CD14-positive monocyte (primary cell): ENCODE data around the gene GMDS. TPM values are rescaled to one million over a fixed set of nuclear protein-coding genes. Genes with fewer than 3 reads are reported as not detected.

Source experiments
- DNase-seq, 3 donors: peaks; one replicate each; pipeline ENCODE4 v3.0.0-alpha.2; 2011 to 2022
- H2AFZ ChIP-seq: 2 replicates; pipeline ENCODE4 v1.6.0; 2012; ENCODE audit warnings: mild to moderate bottlenecking, low read depth, low read length, inconsistent platforms; ENCODE audit not compliant: insufficient read depth, poor library complexity, severe bottlenecking
- H3K27ac ChIP-seq, 2 donors: 1 replicate in 1 of 2; 2 replicates in 1 of 2; pipeline ENCODE4 v1.5.1; 2012 to 2013; ENCODE audit warnings: low read length in 2 of 2, control low read depth in 1 of 2, inconsistent platforms in 1 of 2, low read depth in 1 of 2, mild to moderate bottlenecking in 1 of 2
- H3K27me3 ChIP-seq, 2 donors: one replicate each; pipeline versions ENCODE4 v1.6.0 to v1.6.1; 2011 to 2013; ENCODE audit warnings: low read length in 2 of 2; ENCODE audit not compliant: control insufficient read depth in 2 of 2, insufficient read depth in 2 of 2
- H3K36me3 ChIP-seq, 2 donors: replicated peaks in 1 of 2; 1 replicate in 1 of 2; 2 replicates in 1 of 2; pipeline versions ENCODE4 v1.5.1 to v1.6.1; 2012 to 2013; ENCODE audit warnings: low read length in 2 of 2, control low read depth in 1 of 2, inconsistent platforms in 1 of 2, mild to moderate bottlenecking in 1 of 2; ENCODE audit not compliant: insufficient read depth in 2 of 2, control insufficient read depth in 1 of 2
- H3K4me1 ChIP-seq, 2 donors: 1 replicate in 1 of 2; 2 replicates in 1 of 2; pipeline versions ENCODE4 v1.5.1 to v1.6.1; 2012 to 2013; ENCODE audit warnings: low read length in 2 of 2, control low read depth in 1 of 2, inconsistent platforms in 1 of 2, mild to moderate bottlenecking in 1 of 2, moderate library complexity in 1 of 2; ENCODE audit not compliant: insufficient read depth in 2 of 2, control insufficient read depth in 1 of 2
- H3K4me2 ChIP-seq: replicated peaks from 2 replicates; pipeline ENCODE3; 2012; ENCODE audit warnings: low read length, moderate library complexity, mild to moderate bottlenecking; ENCODE audit not compliant: poor library complexity, severe bottlenecking; ENCODE audit errors: extremely low read depth
- H3K4me3 ChIP-seq, 3 experiments: fragments of 200-600 bp in 1 of 3; sonication (generic) in 1 of 3; replicated peaks in 1 of 3; 1 replicate in 2 of 3; 2 replicates in 1 of 3; pipeline ENCODE4 v1.5.1; 2011 to 2013; ENCODE audit warnings: low read length in 3 of 3, mild to moderate bottlenecking in 3 of 3, control low read depth in 2 of 3, low read depth in 2 of 3, inconsistent platforms in 1 of 3, moderate library complexity in 1 of 3
- H3K79me2 ChIP-seq: 2 replicates; pipeline ENCODE4 v1.6.0; 2012; ENCODE audit warnings: mild to moderate bottlenecking, control low read depth, inconsistent platforms, low read length, moderate library complexity; ENCODE audit not compliant: insufficient read depth
- H3K9ac ChIP-seq: 2 replicates; pipeline ENCODE4 v1.6.0; 2017; ENCODE audit warnings: low read length, mild to moderate bottlenecking; ENCODE audit not compliant: insufficient read depth, poor library complexity, severe bottlenecking
- H3K9me3 ChIP-seq, 2 donors: replicated peaks in 1 of 2; 1 replicate in 1 of 2; 2 replicates in 1 of 2; pipeline versions ENCODE4 v1.5.1 to v1.6.1; 2012 to 2013; ENCODE audit warnings: low read length in 2 of 2, control low read depth in 1 of 2; ENCODE audit not compliant: control insufficient read depth in 1 of 2, insufficient read depth in 1 of 2
- H4K20me1 ChIP-seq: 2 replicates; pipeline ENCODE4 v1.6.0; 2012; ENCODE audit warnings: mild to moderate bottlenecking, low read length, control low read depth, moderate library complexity; ENCODE audit not compliant: insufficient read depth
- H3K27ac Mint-ChIP-seq, 7 donors: one replicate each; pipeline ENCODE4 v1.8.0; 2020; ENCODE audit warnings: mild to moderate bottlenecking in 7 of 7, mixed read lengths in 7 of 7, moderate library complexity in 6 of 7, inconsistent platforms in 2 of 7
- H3K27me3 Mint-ChIP-seq, 3 donors: one replicate each; pipeline ENCODE4 v1.8.0; 2021 to 2022; ENCODE audit warnings: low read depth in 3 of 3, mild to moderate bottlenecking in 3 of 3, mixed read lengths in 3 of 3, moderate library complexity in 3 of 3, inconsistent platforms in 1 of 3
- H3K36me3 Mint-ChIP-seq, 2 donors: one replicate each; pipeline ENCODE4 v1.8.0; 2020; ENCODE audit warnings: mixed read lengths in 2 of 2, inconsistent platforms in 1 of 2, mild to moderate bottlenecking in 1 of 2
- H3K4me1 Mint-ChIP-seq: one replicate; pipeline ENCODE4 v1.8.0; 2020; ENCODE audit warnings: mild to moderate bottlenecking, mixed read lengths
- H3K4me3 Mint-ChIP-seq, 2 donors: one replicate each; pipeline ENCODE4 v1.8.0; 2020; ENCODE audit warnings: mild to moderate bottlenecking in 2 of 2, mixed read lengths in 2 of 2, moderate library complexity in 1 of 2
- H3K9me3 Mint-ChIP-seq, 7 donors: one replicate each; pipeline ENCODE4 v1.8.0; 2020 to 2022; ENCODE audit warnings: mixed read lengths in 7 of 7, mild to moderate bottlenecking in 6 of 7, moderate library complexity in 6 of 7, inconsistent platforms in 2 of 7
- CTCF ChIP-seq: fragments of 200-600 bp; IDR thresholded peaks from one replicate; pipeline ENCODE4 v1.8.0; 2022; ENCODE audit warnings: antibody characterized with exemption, mild to moderate bottlenecking
- WGBS: methylation state at CpG from one replicate; pipeline ENCODE4 v1.1.5; 2013; ENCODE audit warnings: missing lambda C conversion rate; ENCODE audit not compliant: insufficient coverage; 5-methylcytosine and 5-hydroxymethylcytosine counted together
- intact Hi-C, 2 donors: fragments of 100-400 bp; cut with micrococcal nuclease; formaldehyde crosslinking; loops; one replicate each; pipeline versions ENCODE4 v1.15.0 to v1.15.1; 2023
- polyA plus RNA-seq, 3 donors: library from polyadenylated mRNA; depleted of rRNA in 1 of 3; unstranded in 2 of 3; stranded (reverse) in 1 of 3; fragments of 300-500 nt in 2 of 3; fragments of >200 nt in 1 of 3; fragmentation: Illumina TruSeq in 2 of 3; gene quantifications; 1 replicate in 2 of 3; 2 replicates in 1 of 3; pipeline ENCODE4 v1.2.3, GENCODE V29; 2012 to 2021

GMDS gene
- polyA plus RNA-seq, 3 donors = 10.5 to 19.9 (median 17.6) TPM

DNA sequence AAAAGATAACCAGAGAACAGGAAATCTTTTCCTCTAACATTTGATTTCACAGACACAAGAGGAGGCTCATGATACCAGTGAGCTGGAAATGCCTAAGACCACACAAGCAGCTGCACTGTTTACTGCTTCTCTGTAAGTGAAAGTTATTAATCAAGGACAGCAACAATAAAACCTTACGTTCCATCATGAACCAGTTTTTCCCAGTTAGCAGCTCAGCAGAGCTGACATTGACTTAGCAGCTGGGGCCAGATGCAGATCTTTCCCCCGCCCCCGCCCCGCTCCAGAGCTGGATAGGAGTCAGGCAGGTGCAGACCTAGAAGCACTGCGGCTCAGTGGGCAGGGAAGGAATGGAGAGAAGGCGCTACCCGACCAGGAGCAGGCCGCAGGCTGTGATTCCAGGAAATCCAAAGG, 275.2 kb downstream of the GMDS start:
- no peaks in the 10 kb centered on the region for H3K27me3 ChIP-seq
- no peaks in the 10 kb centered on the region for H3K79me2 ChIP-seq
- no peak overlapping the region for H3K4me3 ChIP-seq
- H3K36me3 ChIP-seq = no peaks in the 10 kb centered on the region
- no peaks in the 10 kb centered on the region for H4K20me1 ChIP-seq
- H3K9ac ChIP-seq = no peak overlapping the region
- no peaks in the 10 kb centered on the region for H3K9me3 Mint-ChIP-seq
- peaks cover 12% of the 10 kb centered on the region for H3K4me1 Mint-ChIP-seq
- DNase-seq = no peak
- intact Hi-C loops = no loop called here
- H3K9me3 ChIP-seq = no peaks in the 10 kb centered on the region
- no peak overlapping the region for H3K27ac ChIP-seq
- H3K4me1 ChIP-seq = peaks cover 7% of the 10 kb centered on the region in 2 donors
- no peak overlapping the region for H3K4me3 Mint-ChIP-seq
- no peak overlapping the region for H3K4me2 ChIP-seq
- 59% methylated on average over 6 of the region's 8 CpGs for WGBS
- H3K36me3 Mint-ChIP-seq = peaks cover 0 to 1% of the 10 kb centered on the region in 2 donors
- no peak overlapping the region for H2AFZ ChIP-seq
- peaks cover 0 to 3% (median 2%) of the 10 kb centered on the region in 3 donors for H3K27me3 Mint-ChIP-seq
- no peak for TF ChIP-seq CTCF
- no peak overlapping the region for H3K27ac Mint-ChIP-seq

- H3K4me3 Mint-ChIP-seq = no peak overlapping the region
- intact Hi-C loops = no loop called here
- Histone ChIP-seq H3K79me2 (no peaks in the 10 kb centered on the region), H3K36me3 (no peaks in the 10 kb centered on the region), H3K4me1 (no peaks in the 10 kb centered on the region), H3K4me3 (no peak overlapping the region), H2AFZ (no peak overlapping the region), H3K9me3 (no peaks in the 10 kb centered on the region), H4K20me1 (no peaks in the 10 kb centered on the region), H3K27ac (no peak overlapping the region), H3K9ac (no peak overlapping the region), H3K27me3 (no peaks in the 10 kb centered on the region), H3K4me2 (no peak overlapping the region)
- H3K36me3 Mint-ChIP-seq = peaks cover 0 to 1% of the 10 kb centered on the region in 2 donors
- WGBS = 100% methylated on average over 3 of the region's 5 CpGs
- TF ChIP-seq CTCF = no peak
- DNase-seq = no peak
- H3K4me1 Mint-ChIP-seq = peaks cover 8% of the 10 kb centered on the region
- no peak overlapping the region for H3K27ac Mint-ChIP-seq
- peaks cover 0 to 3% (median 3%) of the 10 kb centered on the region in 3 donors for H3K27me3 Mint-ChIP-seq
- no peaks in the 10 kb centered on the region for H3K9me3 Mint-ChIP-seq
Measured at GRCh38 chr6:1966713-1967112, 278.7 kb downstream of the GMDS start.
